Epithelial cell of esophagus (primary cell): Measurements from ENCODE around the gene PNPLA7.

Experiments used
- DNase-seq: peaks from one replicate; pipeline ENCODE4 v3.0.0; 2010; ENCODE audit warnings: low read depth
- H3K4me3 ChIP-seq: 2 replicates; pipeline ENCODE4 v1.5.1; 2011; ENCODE audit warnings: mild to moderate bottlenecking, low read length, control low read depth
- CTCF ChIP-seq: IDR thresholded peaks from 2 replicates; pipeline ENCODE4 v1.5.1; 2011; ENCODE audit warnings: low read depth, mild to moderate bottlenecking, low read length, control low read depth, inconsistent platforms; ENCODE audit not compliant: insufficient read depth; ENCODE audit errors: missing control alignments

PNPLA7 gene

DNA sequence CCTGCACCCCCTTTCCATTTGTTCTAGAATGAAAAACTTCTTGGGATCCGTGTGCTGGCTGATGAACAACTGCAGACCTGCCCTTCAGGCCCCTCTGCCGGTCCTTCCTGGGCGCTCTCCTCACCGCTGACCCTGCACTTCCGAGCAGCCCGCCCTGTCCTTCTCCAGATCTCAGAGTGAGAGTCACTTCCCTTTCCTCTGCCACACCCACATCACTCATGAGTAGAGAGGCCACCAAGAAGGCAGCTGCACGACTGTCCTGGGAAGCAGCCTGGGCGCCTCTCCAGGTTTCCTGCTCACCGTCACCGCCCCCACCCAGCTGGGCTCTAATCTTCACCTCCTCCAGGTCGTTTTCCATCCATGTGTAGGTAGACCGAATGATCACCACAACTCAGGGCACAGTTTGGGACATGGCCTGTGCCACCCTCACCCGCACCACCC is 56.1 kb downstream of the PNPLA7 start:
- DNase-seq = no peak
- no peak for TF ChIP-seq CTCF
- no peak overlapping the region for H3K4me3 ChIP-seq

GRCh38 chr9:137493364-137494103 is 56.7 kb downstream of the PNPLA7 start:
- no peak for TF ChIP-seq CTCF
- DNase-seq = no peak
- no peak overlapping the region for H3K4me3 ChIP-seq

- DNase-seq = no peak
- TF ChIP-seq CTCF = no peak
- no peak overlapping the region for H3K4me3 ChIP-seq
Measured at GRCh38 chr9:137492464-137493363, 57.5 kb downstream of the PNPLA7 start.

GRCh38 chr9:137491735-137492432 is 58.3 kb downstream of the PNPLA7 start:
- no peak overlapping the region for H3K4me3 ChIP-seq
- no peak for TF ChIP-seq CTCF
- no peak for DNase-seq

- DNase-seq = no peak
- H3K4me3 ChIP-seq = no peak overlapping the region
- TF ChIP-seq CTCF = no peak
Measured at GRCh38 chr9:137490532-137491186, 59.5 kb downstream of the PNPLA7 start.

GRCh38 chr9:137488906-137489305 is 61.3 kb downstream of the PNPLA7 start:
- no peak for TF ChIP-seq CTCF
- DNase-seq = no peak
- H3K4me3 ChIP-seq = no peak overlapping the region
